Stimulated activated naive CD8-positive, alpha-beta T cell treated with anti-CD3 and anti-CD28 coated beads, Interleukin-15, Interleukin-2, amounts not matched to agents 100 ng/mL and 50 ng/mL, for 24 hours (primary cell): ENCODE results near the gene SHFL.
A peak's percentile ranks its signal among the peaks of the same experiment; 100 is the strongest.

Source experiments
- H3K27ac Mint-ChIP-seq: one replicate; pipeline ENCODE4 v1.8.0; 2021; ENCODE audit warnings: mild to moderate bottlenecking, mixed read lengths
- H3K27me3 Mint-ChIP-seq: one replicate; pipeline ENCODE4 v1.8.0; 2021; ENCODE audit warnings: mixed read lengths
- H3K36me3 Mint-ChIP-seq: one replicate; pipeline ENCODE4 v1.8.0; 2021; ENCODE audit warnings: low read depth, mixed read lengths
- H3K4me1 Mint-ChIP-seq: one replicate; pipeline ENCODE4 v1.8.0; 2021; ENCODE audit warnings: low read depth, mixed read lengths
- H3K4me3 Mint-ChIP-seq: one replicate; pipeline ENCODE4 v1.8.0; 2021; ENCODE audit warnings: mild to moderate bottlenecking, mixed read lengths
- H3K9me3 Mint-ChIP-seq: one replicate; pipeline ENCODE4 v1.8.0; 2021; ENCODE audit warnings: mixed read lengths

Gene SHFL

DNA sequence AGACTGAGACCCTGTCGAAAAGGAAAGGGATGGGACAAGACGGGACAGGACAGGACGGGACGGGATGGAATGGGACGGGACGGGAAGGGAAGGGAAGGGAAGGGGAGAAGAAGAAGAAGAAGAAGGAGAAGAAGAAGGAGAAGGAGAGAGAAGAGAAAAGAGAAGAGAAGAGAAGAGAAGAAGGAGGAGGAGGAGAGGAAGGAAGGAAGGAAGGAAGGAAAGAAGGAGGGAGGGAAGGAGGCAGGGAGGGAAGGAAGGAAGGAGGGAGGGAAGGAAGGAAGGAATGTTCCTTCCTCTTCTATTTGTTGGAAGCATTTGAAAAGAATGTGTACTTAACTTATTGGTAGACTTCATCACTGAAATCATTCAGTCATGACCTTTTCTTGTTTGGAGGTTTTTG lies 9.6 kb upstream of the SHFL start:
- H3K9me3 Mint-ChIP-seq: no peaks in the 10 kb centered on the region
- H3K4me3 Mint-ChIP-seq: no peak overlapping the region
- no peaks in the 10 kb centered on the region for H3K4me1 Mint-ChIP-seq
- no peaks in the 10 kb centered on the region for H3K36me3 Mint-ChIP-seq
- H3K27ac Mint-ChIP-seq: no peak overlapping the region
- no peaks in the 10 kb centered on the region for H3K27me3 Mint-ChIP-seq

DNA sequence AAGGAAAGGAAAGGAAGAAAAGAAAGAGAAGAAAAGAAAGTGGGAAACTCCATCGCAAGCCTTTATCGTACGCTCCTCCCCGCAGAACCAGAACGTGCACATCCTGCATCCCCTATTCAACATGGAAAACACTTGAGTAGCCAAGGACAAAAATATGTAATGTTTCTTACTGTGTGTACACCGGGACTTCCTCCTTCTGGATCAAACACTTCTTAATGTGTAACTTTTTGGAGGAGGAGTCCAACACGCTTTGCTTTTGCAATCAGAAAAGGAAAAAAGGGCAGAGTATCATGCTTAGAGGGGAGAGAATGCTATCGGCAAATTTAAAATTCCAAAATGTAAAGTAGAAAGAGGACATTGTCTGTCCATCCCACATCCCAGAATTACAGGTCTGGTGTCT lies 7.8 kb upstream of the SHFL start:
- Mint-ChIP-seq H3K4me3 (no peak overlapping the region), H3K27me3 (no peaks in the 10 kb centered on the region), H3K36me3 (no peaks in the 10 kb centered on the region), H3K27ac (no peak overlapping the region), H3K9me3 (no peaks in the 10 kb centered on the region), H3K4me1 (no peaks in the 10 kb centered on the region)

DNA sequence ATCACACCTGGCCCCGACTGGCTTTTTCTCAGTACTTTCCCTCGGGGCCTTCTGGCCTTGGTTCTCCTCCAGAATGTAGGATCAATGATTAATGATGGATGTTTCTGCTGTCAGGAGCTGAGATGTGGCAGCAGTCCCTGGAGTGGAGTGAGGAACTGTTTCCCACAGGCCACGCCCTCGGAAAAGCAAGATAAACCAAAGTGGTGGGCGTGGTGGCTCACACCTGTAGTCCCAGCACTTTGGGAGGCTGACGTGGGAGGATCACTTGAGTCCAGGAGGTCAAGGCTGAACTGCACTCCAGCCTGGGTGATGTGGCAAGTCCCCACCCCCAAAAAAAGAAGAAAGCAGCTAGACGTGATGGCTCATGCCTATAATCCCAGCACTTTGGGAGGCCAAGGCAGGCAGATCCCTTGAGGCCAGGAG lies 7.1 kb upstream of the SHFL start:
- Mint-ChIP-seq H3K27me3 (no peaks in the 10 kb centered on the region), H3K9me3 (no peaks in the 10 kb centered on the region), H3K36me3 (no peaks in the 10 kb centered on the region), H3K27ac (no peak overlapping the region), H3K4me3 (no peak overlapping the region), H3K4me1 (no peaks in the 10 kb centered on the region)

- Mint-ChIP-seq H3K4me1 (peaks cover 6% of the 10 kb centered on the region), H3K36me3 (no peaks in the 10 kb centered on the region), H3K4me3 (no peak overlapping the region), H3K9me3 (no peaks in the 10 kb centered on the region), H3K27ac (no peak overlapping the region), H3K27me3 (no peaks in the 10 kb centered on the region)
Measured at GRCh38 chr19:10083911-10084310, 2.2 kb upstream of the SHFL start.

GRCh38 chr19:10084803-10085202 lies 1.3 kb upstream of the SHFL start:
- H3K4me1 Mint-ChIP-seq: peaks cover 6% of the 10 kb centered on the region
- no peaks in the 10 kb centered on the region for H3K27me3 Mint-ChIP-seq
- H3K4me3 Mint-ChIP-seq: peak overlapping the region; percentile 20
- peaks cover 6% of the 10 kb centered on the region for H3K36me3 Mint-ChIP-seq
- H3K9me3 Mint-ChIP-seq: no peaks in the 10 kb centered on the region
- H3K27ac Mint-ChIP-seq: no peak overlapping the region

GRCh38 chr19:10086591-10087192 lies 575 bp downstream of the SHFL start:
- peak overlapping the region; percentile 85 for H3K4me3 Mint-ChIP-seq
- peaks cover 13% of the 10 kb centered on the region for H3K36me3 Mint-ChIP-seq
- H3K9me3 Mint-ChIP-seq: no peaks in the 10 kb centered on the region
- H3K27me3 Mint-ChIP-seq: no peaks in the 10 kb centered on the region
- H3K27ac Mint-ChIP-seq: peak overlapping the region; percentile 26
- H3K4me1 Mint-ChIP-seq: peaks cover 6% of the 10 kb centered on the region

GRCh38 chr19:10087296-10088061 lies 1.4 kb downstream of the SHFL start:
- H3K9me3 Mint-ChIP-seq: no peaks in the 10 kb centered on the region
- H3K4me1 Mint-ChIP-seq: peaks cover 6% of the 10 kb centered on the region
- H3K27ac Mint-ChIP-seq: peak overlapping the region; percentile 26
- H3K27me3 Mint-ChIP-seq: no peaks in the 10 kb centered on the region
- H3K4me3 Mint-ChIP-seq: peak overlapping the region; percentile 85
- H3K36me3 Mint-ChIP-seq: peaks cover 18% of the 10 kb centered on the region

DNA sequence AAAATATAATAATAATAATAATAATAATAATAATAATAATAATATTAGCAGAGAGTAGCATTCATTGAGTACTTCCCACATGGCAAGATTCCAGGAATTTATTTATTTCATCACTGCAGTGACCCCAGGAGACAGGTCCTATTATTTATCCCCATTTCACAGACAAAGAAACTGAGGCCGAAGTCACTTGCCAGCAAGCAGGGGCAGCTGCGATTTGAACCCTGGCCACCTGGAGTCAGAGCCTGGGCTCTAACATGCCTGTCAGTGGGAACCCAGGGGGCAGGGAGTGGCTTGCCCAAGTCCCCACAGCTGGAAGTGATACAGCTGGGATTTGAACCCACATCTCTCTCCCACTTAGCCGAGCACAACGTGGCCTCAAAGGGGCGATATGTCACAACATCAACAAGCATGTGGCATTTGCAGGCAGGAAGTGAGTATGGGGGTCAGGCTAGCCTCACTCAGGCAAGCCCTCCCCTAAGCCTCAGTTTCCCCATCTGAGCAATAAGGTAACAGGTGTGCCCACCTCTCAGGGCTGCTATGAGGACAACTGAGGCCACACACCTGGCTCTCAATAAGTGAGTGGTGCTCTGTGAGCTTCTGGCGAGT lies 2.9 kb downstream of the SHFL start:
- H3K9me3 Mint-ChIP-seq: no peaks in the 10 kb centered on the region
- peaks cover 6% of the 10 kb centered on the region for H3K4me1 Mint-ChIP-seq
- H3K27me3 Mint-ChIP-seq: no peaks in the 10 kb centered on the region
- peaks cover 30% of the 10 kb centered on the region for H3K36me3 Mint-ChIP-seq
- no peak overlapping the region for H3K27ac Mint-ChIP-seq
- H3K4me3 Mint-ChIP-seq: no peak overlapping the region

- H3K36me3 Mint-ChIP-seq: peaks cover 36% of the 10 kb centered on the region
Measured at GRCh38 chr19:10089801-10090375, 3.8 kb downstream of the SHFL start.

GRCh38 chr19:10091370-10091687 lies 5.2 kb downstream of the SHFL start:
- Mint-ChIP-seq H3K27me3 (no peaks in the 10 kb centered on the region), H3K36me3 (peaks cover 36% of the 10 kb centered on the region)

More at GRCh38 chr19:10089801-10090375, 3.8 kb downstream of the SHFL start:
- Mint-ChIP-seq H3K27me3 (no peaks in the 10 kb centered on the region), H3K27ac (no peak overlapping the region), H3K4me1 (peaks cover 6% of the 10 kb centered on the region), H3K9me3 (no peaks in the 10 kb centered on the region), H3K4me3 (no peak overlapping the region)

DNA sequence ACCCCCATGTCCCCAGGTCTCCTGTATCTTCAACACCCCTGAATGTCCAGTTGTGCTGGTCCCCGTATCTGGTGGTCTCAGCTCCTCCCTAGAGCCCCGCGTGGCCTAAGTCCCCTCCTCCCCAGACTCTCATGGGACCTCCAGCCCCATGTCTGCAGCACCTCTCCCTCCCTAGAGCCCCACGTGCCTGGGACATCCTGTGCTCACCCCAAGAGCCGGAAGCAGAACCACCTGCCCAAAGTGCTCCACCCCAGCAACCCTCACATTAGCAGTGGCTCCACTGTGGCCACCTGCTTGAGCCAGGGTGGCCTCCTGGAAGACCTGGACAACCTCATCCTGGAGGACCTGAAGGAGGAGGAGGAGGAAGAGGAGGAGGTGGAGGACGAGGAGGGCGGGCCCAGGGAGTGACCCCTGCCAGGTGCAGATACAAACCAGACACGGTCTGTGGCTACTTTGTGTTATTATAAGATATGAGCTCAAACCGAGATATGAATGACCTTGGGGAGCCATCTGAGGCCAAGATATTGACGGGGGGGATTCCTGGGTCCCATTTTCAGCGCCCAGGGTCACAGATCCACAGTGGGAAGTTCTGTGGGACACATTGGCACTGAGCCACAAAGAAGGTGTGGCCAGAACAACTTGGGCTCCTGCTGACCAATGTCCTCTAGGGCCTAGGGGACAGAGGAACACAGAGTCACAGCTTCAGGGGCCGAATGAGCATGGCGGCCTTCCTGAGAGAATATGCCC lies 6.0 kb downstream of the SHFL start:
- Mint-ChIP-seq H3K36me3 (peaks cover 36% of the 10 kb centered on the region), H3K4me1 (peaks cover 13% of the 10 kb centered on the region), H3K27ac (no peak overlapping the region), H3K27me3 (no peaks in the 10 kb centered on the region), H3K9me3 (no peaks in the 10 kb centered on the region), H3K4me3 (no peak overlapping the region)

More at GRCh38 chr19:10091370-10091687, 5.2 kb downstream of the SHFL start:
- Mint-ChIP-seq H3K4me1 (peaks cover 11% of the 10 kb centered on the region), H3K9me3 (no peaks in the 10 kb centered on the region), H3K27ac (no peak overlapping the region), H3K4me3 (no peak overlapping the region)

DNA sequence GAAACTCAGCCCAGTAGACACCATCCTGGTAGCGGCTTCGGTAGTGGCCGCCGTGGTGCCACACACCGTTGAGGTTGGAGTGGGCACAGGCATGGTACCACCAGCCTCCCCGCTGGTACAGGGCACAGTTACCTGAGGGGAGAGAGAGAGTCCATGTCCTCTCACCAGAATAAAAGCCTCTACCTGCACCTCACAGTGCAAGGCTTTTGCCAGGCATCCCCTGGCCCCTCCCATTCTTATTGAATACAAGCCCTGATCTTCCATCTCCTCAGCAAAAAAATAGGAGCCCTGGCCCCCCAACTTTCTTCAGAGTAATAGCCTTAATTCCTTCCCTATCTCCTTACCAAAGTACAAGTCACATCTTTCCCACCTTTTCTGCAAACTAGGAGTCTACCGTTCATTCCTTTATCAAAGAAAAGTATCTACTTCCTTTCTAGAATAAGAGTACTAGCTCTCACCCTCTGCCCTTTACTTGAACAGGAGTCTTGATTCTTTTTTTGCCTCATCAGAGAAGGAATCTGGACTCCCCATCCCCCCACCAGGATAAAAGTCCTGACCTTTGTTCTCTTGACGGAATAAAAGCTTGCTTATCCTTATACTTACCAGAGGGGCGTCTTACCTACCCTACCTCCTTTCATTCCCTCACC lies 6.7 kb downstream of the SHFL start:
- no peaks in the 10 kb centered on the region for H3K9me3 Mint-ChIP-seq
- no peak overlapping the region for H3K4me3 Mint-ChIP-seq
- H3K36me3 Mint-ChIP-seq: peaks cover 36% of the 10 kb centered on the region
- no peak overlapping the region for H3K27ac Mint-ChIP-seq
- H3K27me3 Mint-ChIP-seq: no peaks in the 10 kb centered on the region
- peaks cover 12% of the 10 kb centered on the region for H3K4me1 Mint-ChIP-seq

DNA sequence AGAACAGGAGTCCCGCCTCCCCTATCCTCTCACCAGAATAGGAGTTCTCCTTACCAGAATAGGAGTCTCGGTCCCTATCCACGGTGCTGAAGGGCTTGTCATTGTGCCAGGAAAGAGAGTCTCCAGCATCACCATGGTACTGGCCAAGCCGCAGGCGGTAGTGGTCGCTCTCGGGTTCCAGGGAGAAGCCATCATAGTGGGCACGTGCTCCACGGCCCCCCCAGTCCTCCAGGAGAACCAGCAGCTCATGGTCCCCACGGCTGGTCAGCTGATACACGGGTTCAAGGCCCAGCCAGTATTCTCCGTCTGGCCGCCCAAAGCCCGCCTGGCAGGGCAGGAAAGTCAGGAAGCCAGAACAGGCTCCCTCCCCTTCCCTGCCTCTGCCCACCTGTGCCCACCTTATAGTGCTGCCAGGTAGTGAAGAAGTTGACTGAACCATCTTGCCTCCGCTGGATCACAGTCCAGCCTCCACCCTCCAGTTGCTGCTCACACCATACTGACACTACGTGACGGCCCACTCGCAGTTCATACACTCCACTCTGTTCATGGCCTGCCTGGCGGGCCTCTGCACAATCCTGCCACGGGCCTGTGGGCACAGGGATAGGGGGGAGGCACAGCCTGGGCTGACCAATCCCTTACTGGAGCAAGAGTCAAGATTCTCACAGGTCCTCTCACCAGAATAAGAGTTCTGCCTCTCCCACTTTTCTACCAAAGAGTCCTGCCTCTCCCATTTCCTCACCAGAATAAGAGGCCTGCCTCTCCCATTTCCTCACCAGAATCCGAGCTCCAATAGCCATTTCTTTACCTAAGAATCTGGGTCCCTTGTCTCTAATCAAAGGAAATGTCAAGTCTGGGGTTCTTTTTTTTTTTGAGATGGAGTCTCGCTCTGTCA lies 7.4 kb downstream of the SHFL start:
- peaks cover 36% of the 10 kb centered on the region for H3K36me3 Mint-ChIP-seq

GRCh38 chr19:10095622-10095947 lies 9.5 kb downstream of the SHFL start:
- Mint-ChIP-seq H3K36me3 (peaks cover 30% of the 10 kb centered on the region), H3K4me1 (peaks cover 33% of the 10 kb centered on the region), H3K27me3 (no peaks in the 10 kb centered on the region), H3K4me3 (peak overlapping the region; percentile 55), H3K27ac (peak overlapping the region; percentile 70), H3K9me3 (no peaks in the 10 kb centered on the region)

More for the DNA sequence above, 7.4 kb downstream of the SHFL start:
- Mint-ChIP-seq H3K4me1 (peaks cover 17% of the 10 kb centered on the region), H3K27ac (no peak overlapping the region), H3K27me3 (no peaks in the 10 kb centered on the region), H3K4me3 (no peak overlapping the region), H3K9me3 (no peaks in the 10 kb centered on the region)
